NCI-H82 (cell line): ENCODE data around the gene GRIK4.
"Not testable (repeated sequence)": the region's sequence is repeated elsewhere in the genome, so short reads cannot be mapped to it uniquely, and the experiment has no call there.

Source experiments
- DNase-seq: peaks from one replicate; lab custom pipeline; 2025; lab: John Stamatoyannopoulos, UW

Gene GRIK4

DNA sequence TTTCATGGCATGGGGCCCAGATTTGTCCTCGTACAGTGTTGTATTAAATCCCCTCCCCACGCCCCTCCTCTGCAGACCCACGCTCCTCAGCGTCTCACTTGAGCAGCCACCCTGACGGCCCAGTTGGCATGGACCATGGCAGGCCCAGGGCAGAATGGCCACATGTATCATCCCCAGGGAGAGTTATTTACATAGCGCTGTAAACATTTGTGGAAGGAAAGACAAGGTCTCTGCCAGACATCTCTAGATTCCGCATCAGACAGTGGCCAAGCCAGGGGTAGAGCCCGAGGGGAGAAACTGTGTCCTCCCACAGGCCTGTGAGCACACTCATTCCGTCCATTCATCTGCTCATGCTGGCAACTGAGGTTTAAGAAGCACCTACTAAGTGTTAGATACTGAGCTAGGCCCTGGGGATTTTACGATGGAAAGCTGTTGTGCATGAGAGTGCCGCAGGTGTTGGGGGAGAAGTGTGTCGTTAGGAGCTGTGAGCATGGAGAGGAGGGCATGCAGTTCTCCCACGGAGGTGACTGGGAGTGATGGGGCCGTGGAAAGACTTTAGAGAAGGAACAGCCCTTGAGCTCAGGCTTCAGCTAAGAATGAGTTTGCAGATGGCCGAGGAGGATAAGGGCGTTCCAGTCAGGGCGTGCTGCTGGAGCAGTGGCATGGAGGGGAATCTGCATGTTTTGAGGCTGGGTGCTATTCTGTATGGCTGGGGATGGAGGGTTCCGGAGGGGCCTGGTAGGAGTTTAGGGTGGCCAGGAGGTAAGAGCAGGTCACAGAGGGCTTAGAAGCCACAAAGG, 94.9 kb downstream of the GRIK4 start:
- DNase-seq = no peak

DNA sequence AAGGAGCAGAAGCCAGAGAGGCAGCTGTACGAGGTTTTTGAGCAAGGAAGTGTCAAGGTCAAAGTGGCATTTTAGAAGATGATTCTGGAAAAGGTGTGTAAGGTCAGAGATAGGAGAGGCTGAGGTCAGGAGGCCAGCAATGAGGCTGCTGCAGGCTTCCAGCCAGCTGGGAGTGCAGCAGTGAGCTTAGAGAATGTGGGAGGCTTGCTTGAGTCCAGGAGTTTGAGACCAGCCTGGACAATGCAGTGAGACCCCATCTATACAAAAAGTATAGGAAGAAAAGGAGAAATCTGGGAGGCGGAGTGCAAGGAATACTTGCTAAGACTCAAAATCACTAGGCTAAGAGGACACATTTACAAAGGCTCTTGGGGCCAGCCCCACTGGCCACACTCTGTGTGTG, 96.5 kb downstream of the GRIK4 start:
- no peak for DNase-seq

DNA sequence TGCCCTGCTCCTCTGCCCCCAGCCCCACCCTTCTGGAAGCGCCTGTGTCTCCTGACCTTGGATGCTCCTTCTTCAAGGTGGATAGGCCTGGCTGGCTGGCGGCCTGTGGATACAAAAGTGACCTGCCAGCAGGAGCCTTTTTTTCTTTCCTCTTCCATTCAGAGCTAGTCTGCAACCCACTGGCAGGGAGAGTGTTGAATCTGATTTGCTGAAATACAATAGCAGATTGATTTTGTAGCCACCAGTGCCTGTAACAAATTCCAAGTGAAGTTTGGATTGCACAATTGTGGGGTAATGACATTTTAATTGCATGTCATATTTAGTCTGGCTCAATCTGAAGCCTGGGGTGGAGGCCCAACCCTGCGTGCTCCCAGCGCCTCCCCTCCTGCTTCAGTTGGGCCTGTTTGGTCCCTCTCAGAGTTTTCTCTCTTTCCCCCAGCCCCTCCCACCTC, 97.2 kb downstream of the GRIK4 start:
- DNase-seq = no peak

DNA sequence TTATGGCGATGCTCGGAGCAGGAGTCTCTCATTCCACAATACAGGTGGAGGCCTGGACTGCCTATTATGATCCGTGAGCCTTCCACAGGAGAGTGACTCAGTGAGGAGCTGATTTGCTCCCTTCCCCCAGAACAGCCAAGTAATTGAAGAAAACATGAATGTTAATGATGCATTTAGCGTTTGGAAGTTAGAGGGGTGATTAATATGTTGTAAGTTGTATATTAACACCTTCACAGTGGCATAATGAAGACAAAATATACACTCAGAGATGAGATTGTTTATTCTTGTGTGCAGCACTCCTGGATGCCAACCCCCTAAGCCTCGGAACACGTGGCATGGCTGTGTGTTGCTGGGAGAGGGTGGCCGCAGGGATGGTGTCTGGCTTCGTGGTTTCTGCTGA, 98.6 kb downstream of the GRIK4 start:
- DNase-seq = no peak

DNA sequence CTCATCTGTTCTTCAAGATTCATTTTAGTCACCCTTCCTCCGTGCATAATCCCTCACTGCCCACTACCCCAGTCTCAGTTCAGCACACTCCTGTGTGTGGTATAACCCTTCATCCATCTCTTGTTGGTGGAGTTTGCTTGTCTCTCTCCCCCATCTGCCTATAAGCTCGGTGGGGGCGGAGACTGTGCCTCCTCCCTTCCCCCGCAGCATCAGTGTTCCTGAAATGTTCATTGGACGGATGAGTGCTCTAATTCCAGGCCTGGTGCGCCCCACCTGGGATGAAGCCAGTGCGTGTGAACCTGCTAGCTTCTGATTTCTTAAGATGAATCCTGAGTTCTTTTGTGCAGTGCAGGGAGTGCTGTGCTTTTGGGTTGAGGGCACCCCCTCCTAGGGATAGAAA, 100.0 kb downstream of the GRIK4 start:
- DNase-seq = peak; percentile 70

DNA sequence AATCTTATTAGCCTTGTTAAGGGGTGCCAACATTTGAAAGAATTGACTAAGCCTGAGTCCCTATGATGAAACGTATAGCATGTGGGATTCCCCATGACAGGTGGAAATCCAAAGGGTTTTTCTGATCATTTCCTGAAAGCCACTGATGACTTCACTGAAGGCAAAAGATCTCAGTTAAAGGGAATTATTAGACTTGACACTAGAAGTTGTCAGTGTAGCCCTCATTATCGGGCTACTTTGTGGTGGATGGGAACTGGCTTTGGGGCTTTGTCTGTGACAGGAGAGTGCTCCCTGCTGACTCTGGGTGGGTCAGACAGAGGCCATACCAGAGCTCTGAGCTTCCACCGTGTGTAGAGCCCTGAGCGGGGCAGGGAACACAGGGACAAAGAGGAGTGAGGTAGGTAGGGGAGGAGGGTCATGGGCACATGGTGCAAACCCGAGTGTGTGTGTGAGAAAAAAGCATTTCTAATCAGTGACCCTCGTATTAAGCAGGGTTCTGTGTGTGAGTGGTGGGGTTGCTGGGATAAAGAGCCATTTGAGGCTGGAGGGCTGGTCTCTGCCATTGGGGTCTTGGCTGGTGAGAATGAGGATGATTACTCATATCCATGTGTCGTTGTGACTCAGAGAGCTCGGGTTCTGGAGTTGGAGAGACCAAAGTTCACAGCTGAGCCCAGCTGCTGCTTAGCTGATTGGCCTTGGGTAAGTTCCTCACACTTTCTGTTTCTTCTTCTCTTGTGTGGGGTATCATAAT, 101.1 kb downstream of the GRIK4 start:
- peak; percentile 36 for DNase-seq

DNA sequence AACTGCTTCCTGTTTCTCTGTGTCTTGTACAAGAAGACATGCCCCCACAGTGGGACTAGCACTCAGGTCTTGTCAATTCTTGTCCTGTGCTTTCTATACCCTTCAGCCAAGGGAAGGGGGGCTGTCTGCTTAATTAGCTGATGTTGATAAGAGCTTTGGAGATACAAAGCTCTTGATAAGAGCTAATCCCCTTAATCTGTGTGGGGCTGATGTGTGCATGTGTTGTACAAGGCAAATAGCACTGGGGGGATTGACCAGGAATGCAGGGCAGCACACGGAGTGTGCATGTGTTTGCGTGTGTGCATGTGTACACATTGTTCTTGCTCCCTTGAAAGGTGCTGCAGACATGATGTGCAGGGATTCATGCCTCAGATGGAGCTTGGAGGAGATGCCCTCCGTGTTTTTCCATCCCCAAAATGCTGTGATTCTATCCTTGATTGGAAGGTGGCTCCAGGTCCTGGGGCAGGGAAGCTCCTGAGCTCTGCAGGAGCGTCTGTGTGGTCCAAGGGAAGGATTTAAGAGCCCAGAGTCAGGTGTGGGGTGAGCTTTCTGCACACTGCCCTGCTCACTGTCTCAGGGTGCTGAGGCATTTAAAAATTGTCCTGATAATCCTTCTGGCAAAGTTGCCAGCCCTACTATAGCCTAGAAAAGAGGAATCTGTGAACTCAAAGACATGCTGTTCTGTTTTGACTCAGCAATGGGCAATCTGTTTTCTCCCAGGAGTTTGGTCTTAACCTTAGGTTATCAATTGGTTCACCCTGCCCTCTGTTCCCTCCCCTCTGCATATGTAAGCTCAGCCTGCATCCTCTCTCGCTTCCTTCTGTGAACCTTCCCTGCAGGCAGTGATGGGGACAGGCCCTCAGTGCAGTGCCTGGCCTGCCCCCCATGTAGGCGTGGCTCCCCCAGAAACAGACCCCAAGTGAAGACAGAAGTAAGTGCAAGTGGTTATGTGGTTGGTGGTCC, 102.0 kb downstream of the GRIK4 start:
- DNase-seq = peak; percentile 89

DNA sequence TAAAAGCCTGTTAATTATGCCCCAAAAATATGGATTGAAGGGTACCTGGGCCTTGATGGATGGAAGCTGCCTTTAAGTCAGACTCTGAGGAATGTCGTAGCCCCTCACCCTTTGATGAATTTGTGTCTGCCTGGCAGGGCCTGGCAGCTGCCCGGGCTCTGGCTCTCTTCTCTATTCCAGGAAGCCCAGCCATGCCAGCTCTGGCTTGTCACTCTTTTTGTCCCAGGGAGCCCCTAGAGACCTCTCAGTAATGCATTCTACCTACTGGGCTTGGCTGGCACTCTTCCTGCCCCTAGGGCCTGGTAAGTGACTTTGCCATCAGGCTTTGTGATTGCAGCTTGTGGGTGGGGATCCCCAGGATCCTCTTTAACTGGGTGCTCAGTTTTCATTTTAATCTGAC, 103.8 kb downstream of the GRIK4 start:
- no peak for DNase-seq

DNA sequence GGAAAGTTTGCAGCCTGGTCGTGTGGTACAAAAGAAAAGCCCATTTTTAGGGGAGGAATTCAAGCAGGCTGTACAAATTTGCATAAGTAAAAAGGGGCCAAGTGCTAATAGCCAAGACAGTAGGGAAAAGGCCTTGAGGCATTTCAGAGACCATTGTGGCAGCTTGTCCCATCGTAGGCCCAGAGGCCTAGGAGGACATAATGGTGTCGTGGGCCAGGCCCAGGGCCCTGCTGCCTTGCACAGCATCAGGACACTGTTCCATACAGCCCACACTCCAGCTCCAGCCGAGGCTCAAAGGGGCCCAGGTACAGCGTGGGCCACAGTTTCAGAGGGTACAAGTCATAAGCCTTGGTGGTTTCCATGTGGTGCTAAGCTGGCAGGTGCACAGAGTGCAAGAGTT, 106.9 kb downstream of the GRIK4 start:
- DNase-seq = no peak

DNA sequence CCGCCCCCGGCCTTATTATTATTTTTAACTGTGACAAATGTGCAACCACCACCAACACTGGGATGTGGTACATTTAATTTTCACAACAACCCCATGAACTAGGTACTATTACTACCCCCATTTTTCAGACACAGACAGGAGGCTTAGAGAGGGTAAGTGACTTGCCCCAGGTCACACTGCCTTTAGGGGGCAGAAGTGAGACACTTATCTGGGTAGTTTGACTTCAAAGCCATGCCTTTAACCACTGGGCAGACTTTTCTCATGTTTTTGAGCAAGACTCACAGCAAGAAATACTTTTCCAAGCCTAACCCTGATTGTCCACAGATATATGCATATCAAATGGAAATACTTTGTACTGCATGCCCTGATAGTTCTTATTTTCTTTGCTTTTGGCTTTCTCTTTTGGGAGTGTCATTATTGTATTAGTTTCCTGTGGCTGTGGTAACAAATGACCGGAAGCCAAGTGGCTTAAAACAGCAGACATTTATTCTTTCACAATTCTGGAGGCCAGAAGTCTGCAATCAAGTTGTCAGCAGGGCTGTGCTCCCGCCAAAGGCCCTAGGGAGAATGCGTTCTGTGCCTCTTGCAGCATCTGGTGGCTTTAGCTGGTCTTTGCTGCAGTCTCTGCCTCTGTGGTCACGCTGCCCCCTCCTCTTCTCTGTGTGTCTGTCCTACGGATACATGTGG, 110.8 kb downstream of the GRIK4 start:
- peak; percentile 42 for DNase-seq

DNA sequence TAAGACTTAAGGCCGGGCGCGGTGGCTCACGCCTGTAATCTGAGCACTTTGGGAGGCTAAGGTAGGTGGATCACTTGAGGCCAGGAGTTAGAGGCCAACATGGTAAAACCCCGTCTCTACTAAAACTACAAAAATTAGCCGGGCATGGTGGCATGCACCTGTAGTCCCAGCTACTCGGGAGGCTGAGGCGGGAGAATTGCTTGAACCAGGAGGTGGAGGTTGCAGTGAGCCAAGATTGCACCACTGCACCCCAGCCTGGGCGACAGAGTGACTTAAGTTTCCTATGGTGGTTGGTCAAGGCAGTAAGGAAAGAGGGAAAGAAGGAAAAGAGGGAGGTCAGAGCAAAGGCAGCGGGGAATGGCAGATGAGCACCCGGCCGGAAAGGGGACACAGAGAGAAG, 113.4 kb downstream of the GRIK4 start:
- DNase-seq = not testable (repeated sequence)

DNA sequence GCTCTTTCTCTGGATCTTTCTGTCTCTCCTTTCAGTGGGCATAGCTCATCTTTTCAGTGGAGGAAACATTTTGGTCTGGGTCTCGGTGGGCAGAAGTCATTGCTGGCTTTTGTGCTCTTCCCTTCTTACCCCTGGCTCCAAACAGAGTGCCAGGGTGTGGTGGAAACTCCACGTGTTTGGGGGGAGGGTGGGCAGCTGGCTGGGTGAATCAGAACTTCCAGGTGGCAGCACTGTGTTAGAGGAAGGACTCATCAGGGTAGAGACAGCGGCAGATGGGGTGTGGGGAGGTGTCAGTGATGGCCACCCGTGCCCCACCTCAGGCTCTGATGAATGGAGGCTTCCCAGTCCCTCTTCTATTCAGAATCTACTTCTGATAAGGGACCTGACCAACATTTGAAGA, 114.0 kb downstream of the GRIK4 start:
- DNase-seq = peak; percentile 31

DNA sequence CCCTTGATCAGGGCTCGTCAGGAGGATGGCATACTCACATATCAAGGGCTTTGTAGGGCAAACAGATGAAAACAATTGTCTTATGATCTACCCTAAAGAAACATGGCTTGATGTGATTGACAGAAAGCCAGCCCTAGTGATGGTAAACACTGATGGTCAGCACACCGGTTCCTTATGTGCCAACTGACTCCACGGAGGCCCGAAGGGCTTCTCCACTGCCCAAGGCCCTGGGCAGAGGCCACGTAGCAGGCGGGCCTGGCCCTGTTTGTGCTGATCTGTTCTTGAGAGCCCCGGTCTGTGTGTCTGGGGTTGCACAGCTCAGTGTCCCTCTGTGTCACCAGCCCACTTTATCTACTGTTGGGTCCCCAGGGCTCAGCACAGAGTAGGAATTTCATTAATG, 115.2 kb downstream of the GRIK4 start:
- no peak for DNase-seq

DNA sequence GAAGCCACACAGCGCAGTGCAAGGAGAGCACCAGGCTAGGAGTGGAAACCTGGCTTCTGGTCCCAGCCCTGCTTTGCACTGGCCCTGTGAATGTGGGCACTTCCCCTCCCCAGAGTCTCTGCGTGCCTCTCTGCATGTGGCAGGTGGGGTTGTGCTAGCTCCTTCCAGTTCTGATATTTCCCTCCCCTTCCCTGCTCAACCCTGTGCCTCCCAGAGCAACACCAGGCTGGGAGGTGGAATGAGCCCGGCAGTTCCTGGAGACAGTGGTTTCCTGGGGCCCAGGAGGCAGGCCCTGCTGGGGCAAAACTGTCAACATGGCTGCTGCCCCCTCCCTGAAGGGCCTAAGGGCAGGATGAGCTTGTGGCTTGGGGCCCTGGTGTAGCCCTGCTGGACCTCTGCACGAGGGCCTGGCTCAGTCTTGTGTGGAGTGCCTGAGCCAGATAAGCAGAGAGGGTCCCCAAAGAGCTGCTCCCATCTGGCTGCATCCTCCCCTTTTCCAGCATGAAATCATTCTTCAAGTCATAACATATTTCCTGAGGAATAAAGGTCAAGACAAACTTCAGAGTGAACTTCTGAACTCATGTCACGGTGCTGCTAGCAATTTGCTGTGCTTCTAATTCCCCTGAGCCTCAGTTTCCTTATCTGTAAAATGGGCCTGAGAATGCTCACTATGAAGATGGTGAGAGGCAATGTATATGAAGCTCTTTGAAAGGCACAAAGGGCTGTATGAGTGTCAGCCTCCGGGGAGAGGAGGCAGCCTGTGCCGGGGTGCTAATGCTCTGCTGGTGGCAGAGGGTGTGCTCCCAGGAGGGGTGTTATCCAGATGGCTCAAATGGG, 116.0 kb downstream of the GRIK4 start:
- DNase-seq = no peak

DNA sequence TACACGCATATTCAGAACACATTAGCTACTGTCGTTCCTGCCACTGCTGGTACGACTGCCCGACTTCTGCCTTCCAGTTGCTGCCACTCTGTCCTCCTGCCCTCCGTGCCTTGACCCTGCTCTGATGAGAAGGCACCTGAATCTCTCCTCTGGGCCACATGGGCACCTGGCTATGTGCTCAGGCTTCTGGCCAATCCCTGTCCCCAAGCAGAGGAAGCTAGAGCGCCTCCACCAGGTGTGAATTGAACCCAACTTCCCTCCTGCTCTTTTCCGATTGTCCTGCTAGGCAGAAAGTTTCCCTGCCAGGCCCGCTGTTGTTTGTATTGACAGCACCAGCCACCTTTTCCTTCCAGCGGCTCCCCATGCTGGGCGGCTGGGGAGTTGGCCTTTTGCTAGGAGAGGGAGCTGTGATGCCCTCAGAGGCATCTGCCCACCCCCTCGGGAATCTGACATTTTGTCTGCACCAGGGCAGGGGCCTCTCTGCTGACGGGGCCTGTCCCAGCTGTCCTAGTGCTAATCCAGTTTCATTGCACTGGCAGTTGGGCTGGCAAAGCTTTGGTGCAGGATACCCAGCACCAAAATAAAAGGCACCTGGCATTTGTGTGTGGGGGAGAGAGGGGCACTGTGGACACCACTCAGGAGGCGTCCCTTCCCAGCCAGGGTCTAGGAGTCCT, 118.0 kb downstream of the GRIK4 start:
- no peak for DNase-seq

DNA sequence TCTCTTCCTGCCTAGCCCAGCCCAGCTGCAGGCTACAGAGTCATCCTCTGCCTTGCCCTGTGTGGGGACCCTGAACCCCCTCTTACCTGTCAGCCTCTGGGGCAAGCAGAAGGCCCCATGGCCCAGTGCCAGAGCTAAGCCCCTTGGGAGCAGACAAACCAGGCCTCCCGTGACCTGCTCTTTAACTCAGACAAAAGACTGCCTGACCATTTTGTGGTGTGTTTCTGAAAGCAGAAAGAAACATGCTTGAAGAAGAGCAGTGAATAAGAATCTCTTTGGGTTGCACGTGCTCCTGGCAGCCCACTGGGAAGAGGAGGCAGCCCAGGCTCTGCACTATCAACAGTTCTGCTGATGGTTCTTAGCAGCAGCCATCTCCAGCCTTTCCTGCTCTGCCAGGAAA, 118.6 kb downstream of the GRIK4 start:
- DNase-seq = no peak

DNA sequence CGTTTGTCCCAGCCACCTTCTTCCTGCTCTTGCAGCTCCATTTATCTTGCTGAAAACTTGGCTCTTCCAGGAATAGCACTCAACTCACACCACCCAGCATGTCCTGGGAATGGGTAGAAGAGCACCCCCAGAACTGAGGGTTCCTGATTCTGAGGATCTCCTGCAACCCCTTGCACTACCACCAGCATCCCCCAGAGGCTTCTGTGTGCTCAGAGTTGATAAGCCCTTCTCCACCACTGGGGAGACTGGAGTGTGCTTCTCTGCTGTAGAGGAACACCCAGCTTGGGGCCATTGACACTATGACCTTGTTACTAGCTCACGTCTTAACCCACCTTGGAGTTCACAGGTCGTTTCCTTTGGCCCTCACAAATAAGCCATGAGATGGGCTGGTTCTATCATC, 121.0 kb downstream of the GRIK4 start:
- DNase-seq = peak; percentile 12

DNA sequence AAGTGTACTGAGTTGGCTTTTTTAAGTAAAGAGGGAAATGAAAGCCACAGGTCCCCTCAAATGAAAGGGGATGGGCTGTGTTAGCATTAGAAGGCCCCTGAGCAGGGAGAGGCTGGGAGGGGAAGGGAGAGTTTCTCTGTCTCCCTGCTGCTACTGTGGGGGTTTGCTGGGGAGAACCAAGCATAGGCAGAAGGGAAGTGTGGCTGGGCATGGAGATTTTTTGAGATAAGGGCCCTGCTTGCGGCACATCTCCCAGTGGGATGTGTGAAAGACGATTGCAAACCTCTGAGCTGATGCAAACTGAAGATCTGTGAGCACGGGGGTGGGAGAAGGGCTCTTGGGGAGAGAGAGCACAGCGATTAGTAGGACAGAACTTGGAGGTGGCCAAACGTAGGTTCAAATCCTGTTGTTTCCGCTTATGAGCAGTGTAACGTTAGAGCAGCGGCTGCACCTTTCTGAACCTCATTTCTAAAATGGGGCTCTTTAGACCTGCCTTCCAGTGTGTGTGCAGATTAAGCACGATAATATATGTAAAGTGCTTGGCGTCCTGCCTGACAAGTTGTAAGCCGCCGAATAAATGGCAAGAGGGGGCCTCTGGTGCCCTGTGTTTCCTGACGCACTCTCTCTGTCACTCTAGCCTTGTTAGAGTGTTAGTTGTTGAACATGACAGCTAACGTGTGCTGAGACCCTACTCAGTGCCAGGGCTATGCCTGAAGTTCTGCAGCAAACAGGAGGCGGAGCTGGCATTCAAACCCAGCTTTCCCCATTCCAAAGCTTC, 122.3 kb downstream of the GRIK4 start:
- DNase-seq = peak; percentile 6

DNA sequence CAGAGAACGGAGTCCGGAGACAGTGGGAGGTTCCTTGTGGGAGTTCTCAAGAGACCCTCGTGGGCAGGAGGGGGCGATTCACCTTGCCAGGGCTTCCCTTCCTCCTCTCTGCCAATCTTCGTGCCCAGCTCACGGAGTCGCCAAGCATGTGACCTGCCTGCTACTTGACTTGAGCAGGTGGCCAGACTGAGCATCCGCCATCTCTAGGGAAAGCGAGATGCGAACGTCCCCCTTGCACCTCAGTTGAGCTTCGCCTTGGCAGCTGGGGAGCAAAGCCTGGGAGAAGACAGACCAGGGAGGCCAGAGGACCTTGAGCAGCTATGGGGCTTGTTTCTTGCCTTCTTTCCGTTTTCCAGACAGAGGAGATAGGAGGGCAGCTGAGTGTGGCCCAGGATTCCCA, 123.2 kb downstream of the GRIK4 start:
- DNase-seq = no peak
